Measurements from ENCODE around the gene GDPD4.
A peak's percentile ranks its signal among the peaks of the same experiment; 100 is the strongest.

GDPD4 gene

GRCh38 chr11:77215106-77215505 lies 86.4 kb downstream of the GDPD4 start:
- no peak overlapping the region for H3K4me2 ChIP-seq
- no peak overlapping the region for H3K9ac ChIP-seq
- TF ChIP-seq, protein P1, sequence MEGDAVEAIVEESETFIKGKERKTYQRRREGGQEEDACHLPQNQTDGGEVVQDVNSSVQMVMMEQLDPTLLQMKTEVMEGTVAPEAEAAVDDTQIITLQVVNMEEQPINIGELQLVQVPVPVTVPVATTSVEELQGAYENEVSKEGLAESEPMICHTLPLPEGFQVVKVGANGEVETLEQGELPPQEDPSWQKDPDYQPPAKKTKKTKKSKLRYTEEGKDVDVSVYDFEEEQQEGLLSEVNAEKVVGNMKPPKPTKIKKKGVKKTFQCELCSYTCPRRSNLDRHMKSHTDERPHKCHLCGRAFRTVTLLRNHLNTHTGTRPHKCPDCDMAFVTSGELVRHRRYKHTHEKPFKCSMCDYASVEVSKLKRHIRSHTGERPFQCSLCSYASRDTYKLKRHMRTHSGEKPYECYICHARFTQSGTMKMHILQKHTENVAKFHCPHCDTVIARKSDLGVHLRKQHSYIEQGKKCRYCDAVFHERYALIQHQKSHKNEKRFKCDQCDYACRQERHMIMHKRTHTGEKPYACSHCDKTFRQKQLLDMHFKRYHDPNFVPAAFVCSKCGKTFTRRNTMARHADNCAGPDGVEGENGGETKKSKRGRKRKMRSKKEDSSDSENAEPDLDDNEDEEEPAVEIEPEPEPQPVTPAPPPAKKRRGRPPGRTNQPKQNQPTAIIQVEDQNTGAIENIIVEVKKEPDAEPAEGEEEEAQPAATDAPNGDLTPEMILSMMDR (conservative IDR thresholded peaks at IDR 0.05; ENCODE audit: low read depth, low read length), result no peak
- H4K20me1 ChIP-seq (ENCODE audit: insufficient read depth), result no peaks in the 10 kb centered on the region
- H3K4me1 ChIP-seq (ENCODE audit: low read depth, poor library complexity, severe bottlenecking), result no peaks in the 10 kb centered on the region
- no peak overlapping the region for H3K27ac ChIP-seq
- H3K79me2 ChIP-seq (ENCODE audit: insufficient read depth, low read depth), result no peaks in the 10 kb centered on the region
- H3K27me3 ChIP-seq (ENCODE audit: insufficient read depth, low read depth), result no peaks in the 10 kb centered on the region
- H2AFZ ChIP-seq (ENCODE audit: low read depth), result no peak overlapping the region
- no peaks in the 10 kb centered on the region for H3K36me3 ChIP-seq (ENCODE audit: insufficient read depth)
- H3K4me3 ChIP-seq (IDR thresholded peaks at IDR 0.05; ENCODE audit: insufficient read depth, low read depth, low read length), result no peak overlapping the region

GRCh38 chr11:77214557-77214956 lies 86.9 kb downstream of the GDPD4 start:
- Histone ChIP-seq H3K27ac (no peak overlapping the region), H4K20me1 (ENCODE audit: insufficient read depth) (no peaks in the 10 kb centered on the region), H3K36me3 (ENCODE audit: insufficient read depth) (no peaks in the 10 kb centered on the region), H3K79me2 (ENCODE audit: insufficient read depth, low read depth) (no peaks in the 10 kb centered on the region), H3K4me2 (no peak overlapping the region), H3K27me3 (ENCODE audit: insufficient read depth, low read depth) (no peaks in the 10 kb centered on the region), H2AFZ (ENCODE audit: low read depth) (no peak overlapping the region), H3K9ac (no peak overlapping the region), H3K4me3 (IDR thresholded peaks at IDR 0.05; ENCODE audit: insufficient read depth, low read depth, low read length) (no peak overlapping the region), H3K4me1 (ENCODE audit: low read depth, poor library complexity, severe bottlenecking) (no peaks in the 10 kb centered on the region)
- TF ChIP-seq, protein P1 (conservative IDR thresholded peaks at IDR 0.05; ENCODE audit: low read depth, low read length), result no peak

GRCh38 chr11:77213589-77214428 lies 87.7 kb downstream of the GDPD4 start:
- Histone ChIP-seq H3K9ac (no peak overlapping the region), H3K79me2 (ENCODE audit: insufficient read depth, low read depth) (no peaks in the 10 kb centered on the region), H3K36me3 (ENCODE audit: insufficient read depth) (no peaks in the 10 kb centered on the region), H4K20me1 (ENCODE audit: insufficient read depth) (no peaks in the 10 kb centered on the region), H3K4me2 (no peak overlapping the region), H3K27ac (no peak overlapping the region), H3K4me3 (IDR thresholded peaks at IDR 0.05; ENCODE audit: insufficient read depth, low read depth, low read length) (no peak overlapping the region), H3K27me3 (ENCODE audit: insufficient read depth, low read depth) (no peaks in the 10 kb centered on the region), H2AFZ (ENCODE audit: low read depth) (no peak overlapping the region), H3K4me1 (ENCODE audit: low read depth, poor library complexity, severe bottlenecking) (no peaks in the 10 kb centered on the region)
- TF ChIP-seq, protein P1 (conservative IDR thresholded peaks at IDR 0.05; ENCODE audit: low read depth, low read length), result no peak

DNA sequence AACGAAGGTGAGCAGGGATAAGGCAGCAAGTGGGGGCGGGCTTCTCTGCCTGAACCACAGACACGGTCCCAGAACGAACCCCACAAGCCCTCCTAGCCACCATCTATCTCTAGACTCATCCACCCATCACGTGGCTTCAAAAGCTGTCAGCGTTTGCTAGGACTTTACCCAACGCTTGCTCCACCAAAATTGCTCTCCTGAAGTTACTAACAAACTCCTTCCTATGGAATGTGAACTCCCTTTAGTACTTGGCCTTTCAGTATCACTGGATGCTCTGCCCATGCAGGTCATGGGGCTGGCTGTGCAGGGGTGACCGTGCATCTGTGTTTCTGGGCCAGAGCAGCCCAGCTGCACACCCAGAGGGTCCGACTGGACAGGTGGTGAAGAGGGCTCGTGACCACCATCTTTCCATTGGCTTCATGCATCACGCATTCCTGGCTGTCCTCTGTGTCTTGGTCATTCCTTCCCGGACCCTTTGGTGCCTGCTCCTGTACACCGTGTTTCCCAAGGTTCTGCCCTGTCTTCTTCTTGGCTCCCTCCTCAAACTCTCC lies 88.4 kb downstream of the GDPD4 start:
- TF ChIP-seq, protein P1 (conservative IDR thresholded peaks at IDR 0.05; ENCODE audit: low read depth, low read length), result no peak
- no peak overlapping the region for H3K4me2 ChIP-seq
- no peaks in the 10 kb centered on the region for H3K79me2 ChIP-seq (ENCODE audit: insufficient read depth, low read depth)
- no peaks in the 10 kb centered on the region for H3K27me3 ChIP-seq (ENCODE audit: insufficient read depth, low read depth)
- H3K9ac ChIP-seq, result no peak overlapping the region
- no peak overlapping the region for H3K27ac ChIP-seq
- H3K4me3 ChIP-seq (IDR thresholded peaks at IDR 0.05; ENCODE audit: insufficient read depth, low read depth, low read length), result no peak overlapping the region
- H2AFZ ChIP-seq (ENCODE audit: low read depth), result 0 out of 2 replicates have a peak overlapping the region, but pooled peaks have one; percentile 10
- no peaks in the 10 kb centered on the region for H4K20me1 ChIP-seq (ENCODE audit: insufficient read depth)
- no peaks in the 10 kb centered on the region for H3K36me3 ChIP-seq (ENCODE audit: insufficient read depth)
- H3K4me1 ChIP-seq (ENCODE audit: low read depth, poor library complexity, severe bottlenecking), result no peaks in the 10 kb centered on the region

Data from KMS-11 (cell line).